Muscle of back (tissue), 11 donors: ENCODE results near the gene RPL41. TPM values are rescaled to one million over a fixed set of nuclear protein-coding genes. Genes with fewer than 3 reads are reported as not detected.
"Not testable (repeated sequence)": the region's sequence is repeated elsewhere in the genome, so short reads cannot be mapped to it uniquely, and the experiment has no call there.

ENCODE experiments used
- DNase-seq, 3 donors: peaks; one replicate each; pipeline versions ENCODE4 v3.0.0 to v3.0.0-alpha.2; 2013
- polyA plus RNA-seq, 10 donors: library from polyadenylated mRNA; unstranded; fragments of 120-200 nt; gene quantifications; one replicate each; pipeline ENCODE4 v1.2.1, GENCODE V29; 2013; ENCODE audit not compliant: insufficient read length in 10 of 10

The RPL41 gene
- polyA plus RNA-seq, 10 donors = 4,692 to 6,543 (median 5,537) TPM

- peak; percentile 92 to 97 (median 96) for DNase-seq
These were observed 35.8 kb downstream of the RPL41 start, which contains the start of gene MYL6B for GRCh38 chr12:56152132-56152755. Gene MYL6B, plus strand, starts transcription at chr12:56152587. Its CDS starts 1,332 bp downstream, at chr12:56153919.

- DNase-seq = no peak
These were observed 36.6 kb downstream of the RPL41 start for GRCh38 chr12:56152756-56153677.

GRCh38 chr12:56153678-56154065 lies 37.2 kb downstream of the RPL41 start:
- no peak for DNase-seq

GRCh38 chr12:56154246-56154771 lies 37.9 kb downstream of the RPL41 start:
- DNase-seq = peak in 1 of 3 donors; percentile 33

GRCh38 chr12:56154818-56155217 lies 38.4 kb downstream of the RPL41 start:
- no peak for DNase-seq

GRCh38 chr12:56155256-56155845 lies 38.9 kb downstream of the RPL41 start:
- no peak for DNase-seq

GRCh38 chr12:56156464-56157200 lies 40.2 kb downstream of the RPL41 start:
- DNase-seq = not testable (repeated sequence)

GRCh38 chr12:56157201-56158028 lies 41.0 kb downstream of the RPL41 start:
- peak; percentile 86 to 96 (median 89) for DNase-seq

GRCh38 chr12:56158029-56158925 lies 41.8 kb downstream of the RPL41 start, which contains the start of gene MYL6:
Gene MYL6, plus strand, starts transcription at chr12:56158359. Its CDS starts 43 bp downstream, at chr12:56158402.
- peak; percentile 98 to 99 (median 98) for DNase-seq

GRCh38 chr12:56158926-56159461 lies 42.6 kb downstream of the RPL41 start:
- DNase-seq = peak; percentile 61 to 78 (median 77)

GRCh38 chr12:56159482-56160192 lies 43.2 kb downstream of the RPL41 start:
- peak in 1 of 3 donors; percentile 16 for DNase-seq

GRCh38 chr12:56160193-56160763 lies 43.8 kb downstream of the RPL41 start:
- DNase-seq = peak in 1 of 3 donors; percentile 21

GRCh38 chr12:56160894-56161689 lies 44.7 kb downstream of the RPL41 start:
- DNase-seq = no peak

GRCh38 chr12:56161690-56162351 lies 45.4 kb downstream of the RPL41 start:
- DNase-seq = no peak

GRCh38 chr12:56162468-56163290 lies 46.2 kb downstream of the RPL41 start:
- DNase-seq = no peak
